HEK293 (cell line): ENCODE measurements around the gene RAX2.
"Not testable (repeated sequence)": the region's sequence is repeated elsewhere in the genome, so short reads cannot be mapped to it uniquely, and the experiment has no call there.

Experiments
- CTCF ChIA-PET: fragments of 350-600 bp; formaldehyde crosslinking; extraction: SDS; loops from one replicate; lab custom pipeline; 2021; ENCODE audit warnings: antibody characterized with exemption; lab: Yijun Ruan, JAX
- POLR2A ChIA-PET: fragments of 300-600 bp; formaldehyde crosslinking; extraction: SDS; loops from one replicate; lab custom pipeline; 2020; ENCODE audit warnings: antibody characterized with exemption, inconsistent platforms; lab: Yijun Ruan, JAX
- H3K27ac ChIP-seq: fragments of 200-500 bp; sonication (Bioruptor generic); 2 replicates; pipeline ENCODE4 v1.5.1; 2014; ENCODE audit warnings: low read depth, low read length, control low read depth, inconsistent platforms; ENCODE audit errors: extremely low read depth
- H3K36me3 ChIP-seq, 2 experiments: fragments of 200-500 bp in 1 of 2; sonication (Bioruptor generic) in 1 of 2; 1 replicate in 1 of 2; 2 replicates in 1 of 2; pipeline ENCODE4 v1.5.1; 2014 to 2017; ENCODE audit warnings: inconsistent platforms in 2 of 2, low read length in 2 of 2; ENCODE audit not compliant: control insufficient read depth in 2 of 2, insufficient read depth in 1 of 2
- H3K4me1 ChIP-seq: fragments of 200-500 bp; sonication (Bioruptor generic); 2 replicates; pipeline ENCODE4 v1.5.1; 2014; ENCODE audit warnings: mild to moderate bottlenecking, low read length, inconsistent platforms; ENCODE audit not compliant: control insufficient read depth, insufficient read depth
- H3K4me3 ChIP-seq: 2 replicates; pipeline ENCODE4 v1.5.1; 2011; ENCODE audit warnings: low read depth, mild to moderate bottlenecking, control low read depth, low read length, moderate library complexity
- H3K9me3 ChIP-seq: fragments of 200-500 bp; sonication (Bioruptor generic); 2 replicates; pipeline ENCODE4 v1.5.1; 2014; ENCODE audit warnings: low read depth, low read length, inconsistent platforms; ENCODE audit not compliant: control insufficient read depth, insufficient read depth
- ELK4 ChIP-seq: IDR thresholded peaks from 2 replicates; pipeline ENCODE4 v1.6.1; 2011; ENCODE audit warnings: mild to moderate bottlenecking, low read depth, low read length, borderline replicate concordance
- MEIS1 ChIP-seq: sonication (generic); formaldehyde crosslinking; IDR thresholded peaks from 2 replicates; pipeline ENCODE4 v1.8.1; 2022; ENCODE audit warnings: missing genetic modification reagents, mild to moderate bottlenecking, borderline replicate concordance
- ZBTB10 ChIP-seq: fragments of 450-650 bp; formaldehyde crosslinking; IDR thresholded peaks from 2 replicates; pipeline ENCODE4 v1.5.1; 2016; ENCODE audit warnings: missing biosample characterization, missing genetic modification characterization
- ZBTB17 ChIP-seq: fragments of 450-650 bp; formaldehyde crosslinking; IDR thresholded peaks from 2 replicates; pipeline ENCODE4 v1.5.1; 2016; ENCODE audit warnings: missing biosample characterization, missing genetic modification characterization
- ZFP37 ChIP-seq: fragments of 450-650 bp; formaldehyde crosslinking; IDR thresholded peaks from 2 replicates; pipeline ENCODE4 v1.5.1; 2016; ENCODE audit warnings: missing biosample characterization, missing genetic modification characterization
- ZNF10 ChIP-seq: fragments of 450-650 bp; formaldehyde crosslinking; IDR thresholded peaks from 2 replicates; pipeline ENCODE4 v1.5.1; 2017; ENCODE audit warnings: missing biosample characterization, missing genetic modification characterization
- ZNF121 ChIP-seq: fragments of 450-650 bp; formaldehyde crosslinking; IDR thresholded peaks from 2 replicates; pipeline ENCODE4 v1.5.1; 2016; ENCODE audit warnings: missing biosample characterization, missing genetic modification characterization
- ZNF223 ChIP-seq: fragments of 450-650 bp; formaldehyde crosslinking; IDR thresholded peaks from 2 replicates; pipeline ENCODE4 v1.5.1; 2016; ENCODE audit warnings: missing biosample characterization, missing genetic modification characterization
- ZNF24 ChIP-seq: fragments of 450-650 bp; formaldehyde crosslinking; IDR thresholded peaks from 2 replicates; pipeline ENCODE4 v1.5.1; 2016; ENCODE audit warnings: missing biosample characterization, missing genetic modification characterization
- ZNF37A ChIP-seq: fragments of 450-650 bp; IDR thresholded peaks from 2 replicates; pipeline ENCODE4 v1.5.1; 2018; ENCODE audit warnings: missing biosample characterization, missing genetic modification characterization
- ZNF423 ChIP-seq: fragments of 450-650 bp; formaldehyde crosslinking; IDR thresholded peaks from 2 replicates; pipeline ENCODE4 v1.5.1; 2016; ENCODE audit warnings: missing biosample characterization, missing genetic modification characterization
- ZNF530 ChIP-seq: fragments of 450-650 bp; formaldehyde crosslinking; IDR thresholded peaks from 2 replicates; pipeline ENCODE4 v1.5.1; 2016; ENCODE audit warnings: low read depth, missing biosample characterization, missing genetic modification characterization
- ZNF692 ChIP-seq: fragments of 450-650 bp; formaldehyde crosslinking; IDR thresholded peaks from 2 replicates; pipeline ENCODE4 v1.5.1; 2016; ENCODE audit warnings: missing biosample characterization, missing genetic modification characterization
- ZNF76 ChIP-seq: fragments of 450-650 bp; formaldehyde crosslinking; IDR thresholded peaks from 2 replicates; pipeline ENCODE4; 2016; ENCODE audit warnings: low read depth, missing biosample characterization, missing genetic modification characterization, borderline replicate concordance
- ZNF843 ChIP-seq: fragments of 450-650 bp; formaldehyde crosslinking; IDR thresholded peaks from 2 replicates; pipeline ENCODE4 v1.5.1; 2016; ENCODE audit warnings: missing biosample characterization, missing genetic modification characterization
- ZSCAN23 ChIP-seq: fragments of 450-650 bp; formaldehyde crosslinking; IDR thresholded peaks from 2 replicates; pipeline ENCODE4 v1.5.1; 2016; ENCODE audit warnings: missing biosample characterization, missing genetic modification characterization
- TF ChIP-seq, protein P1 (sequence below): fragments of 450-650 bp; formaldehyde crosslinking; IDR thresholded peaks from 2 replicates; pipeline ENCODE4 v1.5.1; 2016; ENCODE audit warnings: missing biosample characterization, missing genetic modification characterization, borderline replicate concordance

The RAX2 gene

DNA sequence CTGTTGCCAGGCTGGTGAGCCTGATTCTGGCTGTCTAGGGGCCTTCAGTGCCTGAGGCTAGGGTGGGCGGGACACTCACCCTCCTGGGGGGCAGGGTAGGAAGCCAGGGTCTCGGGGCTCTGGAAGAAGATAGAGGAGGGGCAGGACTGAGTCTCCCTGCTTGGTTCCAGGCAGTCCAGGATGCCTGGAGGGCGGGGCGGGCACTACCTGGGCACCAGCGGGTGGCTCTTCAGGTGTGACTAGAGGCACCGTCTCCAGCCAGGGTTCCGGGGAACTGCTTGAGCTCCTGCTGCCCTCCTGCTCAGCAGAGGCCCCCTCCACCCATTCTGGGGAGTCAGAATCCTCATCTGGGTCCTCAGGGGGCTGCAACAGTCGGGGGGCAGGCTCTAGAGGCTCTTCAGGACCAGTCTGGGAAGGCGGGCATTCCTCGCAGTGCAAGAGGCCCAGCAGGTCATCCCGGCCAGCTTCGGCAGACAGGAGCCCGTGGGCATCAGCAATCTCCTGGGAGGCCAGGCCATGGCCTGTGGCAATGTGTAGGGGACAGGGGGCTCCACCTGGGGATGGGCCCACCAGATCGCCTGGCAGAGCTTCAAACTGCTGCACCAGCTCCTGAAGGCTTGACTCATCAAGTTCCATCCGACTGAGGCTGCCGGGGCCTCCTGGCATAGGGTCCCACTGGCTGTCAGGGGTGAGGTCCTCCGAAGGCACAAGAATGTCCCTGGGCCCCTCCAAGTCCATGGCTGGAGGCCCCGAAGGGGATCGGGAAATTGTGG lies 12.4 kb downstream of the RAX2 start:
- CTCF ChIA-PET, result interaction anchor here (1.2 kb wide), 1 partner anchor 59 kb away, joined by 3 read pairs; no protein-coding TSS in a partner anchor
- H3K27ac ChIP-seq, result no peak overlapping the region

GRCh38 chr19:3758297-3758696 lies 13.7 kb downstream of the RAX2 start:
- CTCF ChIA-PET, result not testable (repeated sequence)
- peak; percentile 93 for TF ChIP-seq ZNF121 (tag by site-specific recombination)
- TF ChIP-seq, all 188 proteins: peak for 1; not testable (repeated sequence) for 187
- H3K4me1 ChIP-seq, H3K9me3 ChIP-seq, H3K4me3 ChIP-seq, POLR2A ChIA-PET, H3K27ac ChIP-seq: not testable (repeated sequence)
- H3K36me3 ChIP-seq, result peaks cover 7 to 16% of the 10 kb centered on the region in 2 experiments; a peak in 2 of 3 replicates

More for the DNA sequence above, 12.4 kb downstream of the RAX2 start:
- no peak for TF ChIP-seq MEIS1 (CRISPR knock-in tag)
- TF ChIP-seq ZNF692 (tag by site-specific recombination), result 0 out of 2 replicates have a peak, but pooled peaks have one; percentile 45
- H3K4me3 ChIP-seq, result no peak overlapping the region
- POLR2A ChIA-PET, result interaction anchor here (0.7 kb wide), 1 partner anchor 35 kb away, joined by 4 read pairs; no protein-coding TSS in a partner anchor
- peaks cover 7 to 16% of the 10 kb centered on the region in 2 experiments; a peak in 2 of 3 replicates for H3K36me3 ChIP-seq
- no peaks in the 10 kb centered on the region; the same call in 1 of the 2 replicates for H3K4me1 ChIP-seq
- no peaks in the 10 kb centered on the region for H3K9me3 ChIP-seq

DNA sequence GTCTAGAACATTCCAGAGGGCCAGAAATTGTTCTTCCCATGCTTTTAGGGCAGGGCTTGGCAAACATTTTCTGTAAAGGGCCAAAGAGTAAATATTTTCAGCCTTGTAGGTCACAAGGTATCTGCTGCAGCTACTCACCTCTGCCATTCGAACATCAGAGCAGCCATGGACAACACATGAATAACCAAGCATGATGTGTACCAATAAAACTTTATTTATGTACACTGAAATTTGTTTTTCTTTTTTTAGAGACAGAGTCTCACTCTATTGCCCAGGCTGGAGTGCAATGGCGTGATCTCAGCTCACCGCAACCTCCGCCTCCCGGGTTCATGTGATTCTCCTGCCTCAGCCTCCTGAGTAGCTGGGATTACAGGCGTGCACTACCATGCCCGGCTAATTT lies 14.3 kb downstream of the RAX2 start:
- CTCF ChIA-PET, result interaction anchor here (0.5 kb wide), 1 partner anchor 16 kb away, joined by 4 read pairs; no protein-coding TSS in a partner anchor
- peaks cover 7 to 16% of the 10 kb centered on the region in 2 experiments; a peak in 2 of 3 replicates for H3K36me3 ChIP-seq

GRCh38 chr19:3753631-3754410 lies 18.2 kb downstream of the RAX2 start:
- no peak overlapping the region for H3K27ac ChIP-seq
- peaks cover 7 to 30% of the 10 kb centered on the region in 2 experiments; a peak in 2 of 3 replicates for H3K36me3 ChIP-seq
- ChIA-PET POLR2A (interaction anchor here (0.9 to 1.4 kb wide), 2 partner anchors 9 kb away, joined by 3 to 6 read pairs; partner anchors contain the start of gene MRPL54), CTCF (no interaction called here)
- H3K4me1 ChIP-seq, result no peaks in the 10 kb centered on the region
- no peak overlapping the region for H3K4me3 ChIP-seq
- H3K9me3 ChIP-seq, result no peaks in the 10 kb centered on the region
- no peak for TF ChIP-seq ZFP37 (tag by site-specific recombination)
- TF ChIP-seq ZNF223 (tag by site-specific recombination), result no peak
- no peak for TF ChIP-seq ZNF843 (tag by site-specific recombination)
- TF ChIP-seq ZNF24 (tag by site-specific recombination), result no peak
- TF ChIP-seq ZBTB10 (tag by site-specific recombination), result no peak
- TF ChIP-seq ZNF530, result no peak
- no peak for TF ChIP-seq ZBTB17 (tag by site-specific recombination)
- TF ChIP-seq ZSCAN23, result no peak
- no peak for TF ChIP-seq ZNF10 (tag by site-specific recombination)
- no peak for TF ChIP-seq ZNF423
- TF ChIP-seq ZNF37A (tag by site-specific recombination), result no peak
- TF ChIP-seq, protein P1, sequence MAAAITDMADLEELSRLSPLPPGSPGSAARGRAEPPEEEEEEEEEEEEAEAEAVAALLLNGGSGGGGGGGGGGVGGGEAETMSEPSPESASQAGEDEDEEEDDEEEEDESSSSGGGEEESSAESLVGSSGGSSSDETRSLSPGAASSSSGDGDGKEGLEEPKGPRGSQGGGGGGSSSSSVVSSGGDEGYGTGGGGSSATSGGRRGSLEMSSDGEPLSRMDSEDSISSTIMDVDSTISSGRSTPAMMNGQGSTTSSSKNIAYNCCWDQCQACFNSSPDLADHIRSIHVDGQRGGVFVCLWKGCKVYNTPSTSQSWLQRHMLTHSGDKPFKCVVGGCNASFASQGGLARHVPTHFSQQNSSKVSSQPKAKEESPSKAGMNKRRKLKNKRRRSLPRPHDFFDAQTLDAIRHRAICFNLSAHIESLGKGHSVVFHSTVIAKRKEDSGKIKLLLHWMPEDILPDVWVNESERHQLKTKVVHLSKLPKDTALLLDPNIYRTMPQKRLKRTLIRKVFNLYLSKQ (tag by site-specific recombination), result no peak
- TF ChIP-seq ZNF76 (tag by site-specific recombination), result no peak
- TF ChIP-seq ELK4, result no peak

More for the DNA sequence above, 14.3 kb downstream of the RAX2 start:
- H3K4me3 ChIP-seq, H3K27ac ChIP-seq, H3K9me3 ChIP-seq, POLR2A ChIA-PET, H3K4me1 ChIP-seq: not testable (repeated sequence)
